DMS79 (cell line): ENCODE results near the gene MYO15A.

Source experiments
- DNase-seq: peaks from one replicate; lab custom pipeline; 2025; lab: John Stamatoyannopoulos, UW

The MYO15A gene

GRCh38 chr17:18136357-18136756, 27.8 kb downstream of the MYO15A start:
- no peak for DNase-seq

GRCh38 chr17:18138065-18138749, 29.7 kb downstream of the MYO15A start:
- no peak for DNase-seq

GRCh38 chr17:18139092-18139491, 30.5 kb downstream of the MYO15A start:
- DNase-seq, result no peak

- DNase-seq, result no peak
Measured at GRCh38 chr17:18139498-18139897, 30.9 kb downstream of the MYO15A start.

GRCh38 chr17:18139949-18140348, 31.4 kb downstream of the MYO15A start:
- no peak for DNase-seq

- DNase-seq, result no peak
Measured at GRCh38 chr17:18140648-18141047, 32.1 kb downstream of the MYO15A start.

- DNase-seq, result peak; percentile 1
Measured at GRCh38 chr17:18141210-18141803, 32.8 kb downstream of the MYO15A start.

GRCh38 chr17:18142417-18142816, 33.9 kb downstream of the MYO15A start:
- DNase-seq, result no peak

- no peak for DNase-seq
Measured at GRCh38 chr17:18143044-18143936, 34.7 kb downstream of the MYO15A start.

- DNase-seq, result no peak
Measured at GRCh38 chr17:18144261-18144660, 35.7 kb downstream of the MYO15A start.

- DNase-seq, result no peak
Measured at GRCh38 chr17:18144855-18145254, 36.3 kb downstream of the MYO15A start.

GRCh38 chr17:18145811-18146210, 37.3 kb downstream of the MYO15A start:
- no peak for DNase-seq

- DNase-seq, result no peak
Measured at GRCh38 chr17:18146259-18146658, 37.7 kb downstream of the MYO15A start.

- no peak for DNase-seq
Measured at GRCh38 chr17:18146980-18147379, 38.4 kb downstream of the MYO15A start.

- DNase-seq, result no peak
Measured at GRCh38 chr17:18148586-18148985, 40.0 kb downstream of the MYO15A start.

- DNase-seq, result no peak
Measured at GRCh38 chr17:18151290-18151689, 42.7 kb downstream of the MYO15A start.

GRCh38 chr17:18155179-18155578, 46.6 kb downstream of the MYO15A start:
- DNase-seq, result no peak

GRCh38 chr17:18156171-18156975, 47.8 kb downstream of the MYO15A start:
- no peak for DNase-seq

- no peak for DNase-seq
Measured at GRCh38 chr17:18156976-18157280, 48.4 kb downstream of the MYO15A start.

GRCh38 chr17:18157354-18157985, 48.9 kb downstream of the MYO15A start:
- no peak for DNase-seq

GRCh38 chr17:18158022-18158600, 49.6 kb downstream of the MYO15A start:
- DNase-seq, result no peak
